MM.1S (cell line): ENCODE results near the gene FAM180B.

Experiments
- DNase-seq: peaks from one replicate; pipeline ENCODE4 v3.0.0-alpha.2; 2015
- H2AFZ ChIP-seq: fragments of 300-600 bp; sonication (generic); 2 replicates; pipeline ENCODE4 v1.6.0; 2016; ENCODE audit warnings: antibody characterized with exemption, low read length
- H3F3A ChIP-seq: fragments of 300-600 bp; sonication (generic); 2 replicates; pipeline ENCODE4 v1.6.1; 2016; ENCODE audit warnings: mild to moderate bottlenecking, antibody characterized with exemption, low read length, moderate library complexity, mixed read lengths; ENCODE audit not compliant: insufficient read depth
- H3K27ac ChIP-seq: fragments of 300-600 bp; sonication (generic); 2 replicates; pipeline ENCODE4 v1.5.1; 2016; ENCODE audit warnings: mild to moderate bottlenecking, low read length
- H3K27me3 ChIP-seq: fragments of 300-600 bp; sonication (generic); replicated peaks from 2 replicates; pipeline ENCODE4 v1.6.0; 2016; ENCODE audit warnings: low read length; ENCODE audit not compliant: insufficient read depth
- H3K36me3 ChIP-seq: fragments of 300-600 bp; sonication (generic); replicated peaks from 2 replicates; pipeline ENCODE4 v1.6.1; 2016; ENCODE audit warnings: mild to moderate bottlenecking, low read length, mixed read lengths; ENCODE audit not compliant: insufficient read depth
- H3K4me1 ChIP-seq: fragments of 300-600 bp; sonication (generic); 2 replicates; pipeline ENCODE4 v1.6.1; 2016; ENCODE audit warnings: low read length, mixed read lengths
- H3K4me2 ChIP-seq: fragments of 300-600 bp; sonication (generic); 2 replicates; pipeline ENCODE4 v1.6.0; 2016; ENCODE audit warnings: low read depth, low read length
- H3K4me3 ChIP-seq: fragments of 300-600 bp; sonication (generic); 2 replicates; pipeline ENCODE4 v1.5.1; 2016; ENCODE audit warnings: low read length, mixed read lengths
- H3K79me2 ChIP-seq: fragments of 300-600 bp; sonication (generic); 2 replicates; pipeline ENCODE4 v1.6.1; 2016; ENCODE audit warnings: mixed run types, low read length, mixed read lengths
- H3K9ac ChIP-seq: fragments of 300-600 bp; sonication (generic); 2 replicates; pipeline ENCODE4 v1.6.1; 2016; ENCODE audit warnings: low read length, mixed read lengths
- H3K9me2 ChIP-seq: fragments of 300-600 bp; sonication (generic); replicated peaks from 2 replicates; pipeline ENCODE4 v1.6.1; 2016; ENCODE audit warnings: mild to moderate bottlenecking, low read length, mixed read lengths; ENCODE audit not compliant: insufficient read depth
- H3K9me3 ChIP-seq: fragments of 300-600 bp; sonication (generic); replicated peaks from 2 replicates; pipeline ENCODE4 v1.6.1; 2016; ENCODE audit warnings: mild to moderate bottlenecking, low read length, mixed read lengths; ENCODE audit not compliant: insufficient read depth
- H4K20me1 ChIP-seq: fragments of 300-600 bp; sonication (generic); 2 replicates; pipeline ENCODE4 v1.6.1; 2016; ENCODE audit warnings: mild to moderate bottlenecking, low read length, moderate library complexity, mixed read lengths; ENCODE audit not compliant: insufficient read depth
- EZH2 ChIP-seq: fragments of 300-600 bp; sonication (generic); optimal IDR thresholded peaks from 2 replicates; pipeline ENCODE3; 2017; ENCODE audit warnings: low read depth, mild to moderate bottlenecking, antibody characterized with exemption, low read length, mixed read lengths
- EZH2phosphoT487 ChIP-seq: fragments of 300-600 bp; sonication (generic); IDR thresholded peaks from 2 replicates; pipeline ENCODE4 v1.6.1; 2018; ENCODE audit warnings: antibody characterized with exemption, low read length
- TF ChIP-seq, protein P1 (sequence below): fragments of 300-600 bp; sonication (generic); IDR thresholded peaks from 2 replicates; pipeline ENCODE4 v1.5.1; 2016; ENCODE audit warnings: antibody characterized with exemption, low read length, mixed read lengths

The FAM180B gene

DNA sequence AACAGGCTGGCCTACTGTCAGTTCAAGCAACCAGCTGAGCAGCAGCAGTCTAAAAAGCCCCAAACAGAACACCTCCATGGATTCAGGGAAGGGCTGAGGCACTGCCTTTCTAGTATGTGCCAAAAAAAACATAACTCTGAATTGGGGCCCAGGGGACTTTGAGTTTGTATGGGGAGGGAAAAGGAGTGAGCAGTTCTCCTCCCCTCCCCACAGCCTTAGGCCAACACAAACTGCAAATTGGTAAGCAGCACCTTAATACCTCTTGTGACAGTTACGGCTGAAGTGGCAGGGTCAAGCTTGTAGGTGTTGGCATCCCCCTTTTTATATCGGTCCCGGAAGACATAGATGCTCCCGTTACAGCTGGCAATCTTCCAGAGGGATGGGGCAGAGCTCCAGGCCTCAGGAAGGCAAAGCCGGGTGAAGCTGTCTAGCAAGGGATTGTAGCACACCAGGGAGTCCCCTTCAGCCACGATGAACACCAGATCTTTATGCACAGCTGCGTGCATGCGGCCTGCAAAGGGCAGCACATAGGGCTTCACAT, 13.7 kb upstream of the FAM180B start:
- no peak overlapping the region for H3K27ac ChIP-seq
- no peak overlapping the region for H3K4me3 ChIP-seq
- no peak overlapping the region for H2AFZ ChIP-seq
- TF ChIP-seq EZH2phosphoT487 (no peak), EZH2 (no peak)
- TF ChIP-seq, protein P1, sequence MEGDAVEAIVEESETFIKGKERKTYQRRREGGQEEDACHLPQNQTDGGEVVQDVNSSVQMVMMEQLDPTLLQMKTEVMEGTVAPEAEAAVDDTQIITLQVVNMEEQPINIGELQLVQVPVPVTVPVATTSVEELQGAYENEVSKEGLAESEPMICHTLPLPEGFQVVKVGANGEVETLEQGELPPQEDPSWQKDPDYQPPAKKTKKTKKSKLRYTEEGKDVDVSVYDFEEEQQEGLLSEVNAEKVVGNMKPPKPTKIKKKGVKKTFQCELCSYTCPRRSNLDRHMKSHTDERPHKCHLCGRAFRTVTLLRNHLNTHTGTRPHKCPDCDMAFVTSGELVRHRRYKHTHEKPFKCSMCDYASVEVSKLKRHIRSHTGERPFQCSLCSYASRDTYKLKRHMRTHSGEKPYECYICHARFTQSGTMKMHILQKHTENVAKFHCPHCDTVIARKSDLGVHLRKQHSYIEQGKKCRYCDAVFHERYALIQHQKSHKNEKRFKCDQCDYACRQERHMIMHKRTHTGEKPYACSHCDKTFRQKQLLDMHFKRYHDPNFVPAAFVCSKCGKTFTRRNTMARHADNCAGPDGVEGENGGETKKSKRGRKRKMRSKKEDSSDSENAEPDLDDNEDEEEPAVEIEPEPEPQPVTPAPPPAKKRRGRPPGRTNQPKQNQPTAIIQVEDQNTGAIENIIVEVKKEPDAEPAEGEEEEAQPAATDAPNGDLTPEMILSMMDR, result no peak
- no peaks in the 10 kb centered on the region for H3F3A ChIP-seq
- H3K4me1 ChIP-seq, result peaks cover 6% of the 10 kb centered on the region
- no peak overlapping the region for H3K4me2 ChIP-seq
- peaks cover 75% of the 10 kb centered on the region for H3K79me2 ChIP-seq
- no peak for DNase-seq
- no peaks in the 10 kb centered on the region for H4K20me1 ChIP-seq
- H3K27me3 ChIP-seq, result no peaks in the 10 kb centered on the region
- no peak overlapping the region for H3K9ac ChIP-seq
- peaks cover 4% of the 10 kb centered on the region; the same call in 1 of the 2 replicates for H3K36me3 ChIP-seq
- H3K9me3 ChIP-seq, result no peaks in the 10 kb centered on the region
- H3K9me2 ChIP-seq, result no peaks in the 10 kb centered on the region

DNA sequence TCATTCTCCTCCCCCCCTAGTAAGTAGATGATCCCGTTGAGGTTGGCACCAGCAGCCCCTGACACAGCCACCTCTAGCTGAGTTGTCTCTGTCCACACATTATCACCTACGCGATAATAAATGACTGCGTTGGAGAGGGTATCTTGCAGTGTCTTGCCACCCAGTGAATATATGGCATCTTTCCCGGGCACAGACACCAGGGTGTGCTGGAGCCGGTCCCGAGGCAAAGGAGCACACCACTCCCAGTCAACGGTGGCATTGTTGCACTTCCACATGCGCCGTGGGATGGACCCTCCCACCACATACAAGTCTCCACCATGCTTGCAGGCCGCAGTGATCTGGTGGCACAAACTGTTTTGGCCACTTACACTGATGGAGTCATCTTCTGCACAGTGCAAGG, 13.2 kb upstream of the FAM180B start:
- no peak overlapping the region for H3K9ac ChIP-seq
- H3K9me2 ChIP-seq, result no peaks in the 10 kb centered on the region
- H3K4me2 ChIP-seq, result no peak overlapping the region
- H3K9me3 ChIP-seq, result no peaks in the 10 kb centered on the region
- H3K4me3 ChIP-seq, result no peak overlapping the region
- H3K27me3 ChIP-seq, result no peaks in the 10 kb centered on the region
- no peaks in the 10 kb centered on the region for H3F3A ChIP-seq
- no peaks in the 10 kb centered on the region for H4K20me1 ChIP-seq
- no peak overlapping the region for H3K27ac ChIP-seq
- no peak for TF ChIP-seq EZH2phosphoT487
- TF ChIP-seq, protein P1, result no peak
- peaks cover 4% of the 10 kb centered on the region; the same call in 1 of the 2 replicates for H3K36me3 ChIP-seq
- peaks cover 76% of the 10 kb centered on the region for H3K79me2 ChIP-seq
- DNase-seq, result no peak
- H2AFZ ChIP-seq, result no peak overlapping the region
- H3K4me1 ChIP-seq, result peaks cover 10% of the 10 kb centered on the region

DNA sequence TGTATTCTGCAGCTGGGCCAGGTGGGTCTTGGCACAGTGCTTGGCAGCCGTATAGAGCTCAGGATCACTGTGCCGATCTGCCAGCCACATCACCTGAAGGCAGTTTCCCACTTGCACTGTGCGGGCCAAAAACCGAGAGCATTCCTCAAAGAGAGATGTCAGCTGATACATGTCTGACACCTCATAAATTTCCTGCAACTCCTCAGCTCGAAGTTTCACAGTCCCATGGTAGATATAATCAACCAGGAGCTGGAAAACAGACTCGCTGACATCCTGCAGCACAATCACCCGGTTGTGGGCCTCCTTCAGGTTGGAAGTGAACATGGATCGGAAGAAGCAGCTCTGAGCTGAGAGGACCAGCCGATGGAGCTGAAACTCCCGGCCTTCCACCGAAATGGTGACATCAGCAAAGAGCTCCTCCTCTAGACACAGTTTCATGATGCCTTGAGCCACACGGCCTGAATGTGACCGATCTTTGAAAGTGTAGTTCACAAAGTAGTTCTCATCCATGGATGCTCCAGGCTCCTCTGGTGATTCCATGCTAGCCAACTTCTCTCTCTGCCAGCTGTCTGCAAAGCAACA, 8.9 kb upstream of the FAM180B start:
- Histone ChIP-seq H3K4me1 (peaks cover 16% of the 10 kb centered on the region), H3K9me2 (no peaks in the 10 kb centered on the region), H3K79me2 (peaks cover 80% of the 10 kb centered on the region), H3K9ac (no peak overlapping the region; the same call in 1 of the 2 replicates), H2AFZ (no peak overlapping the region), H3K4me2 (peak overlapping the region; percentile 68), H3F3A (no peaks in the 10 kb centered on the region), H3K9me3 (no peaks in the 10 kb centered on the region), H3K27ac (no peak overlapping the region; the same call in 1 of the 2 replicates), H3K27me3 (no peaks in the 10 kb centered on the region), H3K36me3 (peaks cover 18% of the 10 kb centered on the region; the same call in 1 of the 2 replicates), H4K20me1 (no peaks in the 10 kb centered on the region), H3K4me3 (peak overlapping the region; percentile 93)
- DNase-seq, result no peak
- TF ChIP-seq EZH2phosphoT487, result no peak
- no peak for TF ChIP-seq EZH2
- TF ChIP-seq, protein P1, result no peak
